CD4-positive, alpha-beta T cell (primary cell): ENCODE data around the gene BCL2L1. TPM values are rescaled to one million over a fixed set of nuclear protein-coding genes. Genes with fewer than 3 reads are reported as not detected.

ENCODE experiments used
- ATAC-seq: fragments of 200-7000 bp; cut with Tn5 transposase; one replicate; pipeline ENCODE4 v1.10.0; 2022; ENCODE audit warnings: mild to moderate bottlenecking; ENCODE audit not compliant: poor library complexity
- CTCF ChIA-PET: fragments of 350-600 bp; sonication (Branson Sonifier 250); formaldehyde crosslinking; loops from one replicate; lab custom pipeline; 2021; ENCODE audit warnings: antibody characterized with exemption, inconsistent platforms; lab: Charles Lee
- POLR2A ChIA-PET: fragments of 350-600 bp; sonication (Branson Sonifier 250); formaldehyde crosslinking; loops from one replicate; lab custom pipeline; 2021; ENCODE audit warnings: antibody characterized with exemption, inconsistent platforms; lab: Charles Lee
- DNase-seq, 14 experiments: peaks; one replicate each; pipeline ENCODE4 v3.0.0-alpha.2; 2013 to 2020; ENCODE audit warnings: mixed read lengths in 2 of 14
- H3K27ac ChIP-seq, 2 donors: one replicate each; pipeline versions ENCODE4 v1.5.1 to v1.7.0; 2013; ENCODE audit warnings: low read length in 2 of 2, low read depth in 1 of 2, mild to moderate bottlenecking in 1 of 2
- H3K27me3 ChIP-seq, 2 experiments: 1 replicate in 1 of 2; 2 replicates in 1 of 2; pipeline versions ENCODE4 v1.6.1 to v1.7.0; 2013; ENCODE audit warnings: low read length in 2 of 2, control low read depth in 1 of 2, mild to moderate bottlenecking in 1 of 2, moderate library complexity in 1 of 2; ENCODE audit not compliant: insufficient read depth in 2 of 2, control insufficient read depth in 1 of 2
- H3K36me3 ChIP-seq: one replicate; pipeline ENCODE4 v1.6.1; 2013; ENCODE audit warnings: low read length, control low read depth; ENCODE audit not compliant: insufficient read depth
- H3K4me1 ChIP-seq: one replicate; pipeline ENCODE4 v1.6.1; 2013; ENCODE audit warnings: low read length, control low read depth; ENCODE audit not compliant: insufficient read depth
- H3K4me3 ChIP-seq: one replicate; pipeline ENCODE4 v1.5.1; 2013; ENCODE audit warnings: mild to moderate bottlenecking, low read length, moderate library complexity
- H3K9me3 ChIP-seq, 2 experiments: 1 replicate in 1 of 2; 2 replicates in 1 of 2; pipeline versions ENCODE4 v1.6.1 to v1.7.0; 2013; ENCODE audit warnings: low read length in 2 of 2, mild to moderate bottlenecking in 2 of 2, control low read depth in 1 of 2, moderate library complexity in 1 of 2; ENCODE audit not compliant: control insufficient read depth in 1 of 2, insufficient read depth in 1 of 2
- H3K27ac Mint-ChIP-seq: one replicate; pipeline ENCODE4 v1.8.0; 2020; ENCODE audit warnings: mixed read lengths
- H3K27me3 Mint-ChIP-seq: one replicate; pipeline ENCODE4 v1.8.0; 2021; ENCODE audit warnings: mixed read lengths
- H3K36me3 Mint-ChIP-seq: one replicate; pipeline ENCODE4 v1.8.0; 2021; ENCODE audit warnings: low read depth, mixed read lengths
- H3K4me1 Mint-ChIP-seq: one replicate; pipeline ENCODE4 v1.8.0; 2021; ENCODE audit warnings: low read depth, mixed read lengths
- H3K4me3 Mint-ChIP-seq: one replicate; pipeline ENCODE4 v1.8.0; 2020; ENCODE audit warnings: mild to moderate bottlenecking, mixed read lengths
- H3K9me3 Mint-ChIP-seq: one replicate; pipeline ENCODE4 v1.8.0; 2020; ENCODE audit warnings: mixed read lengths
- CTCF ChIP-seq: fragments of 200-600 bp; IDR thresholded peaks from one replicate; pipeline ENCODE4 v1.8.0; 2022; ENCODE audit warnings: antibody characterized with exemption, mild to moderate bottlenecking
- intact Hi-C, 2 experiments: fragments of 100-400 bp; cut with DNase I in 1 of 2; cut with micrococcal nuclease in 1 of 2; formaldehyde crosslinking; loops; one replicate each; pipeline versions ENCODE4 v1.15.1 to v1.9.0; 2023 to 2025; cut with DNase I, micrococcal nuclease
- total RNA-seq, 174 experiments: library from RNA in 2 of 174; stranded (reverse) in 2 of 174; gene quantifications; one replicate each; pipeline ENCODE4 v1.2.3 and lab custom pipeline; 2021 to 2026

The BCL2L1 gene
- total RNA-seq, 2 experiments from 2014 or later, result 11.8 to 11.9 TPM

DNA sequence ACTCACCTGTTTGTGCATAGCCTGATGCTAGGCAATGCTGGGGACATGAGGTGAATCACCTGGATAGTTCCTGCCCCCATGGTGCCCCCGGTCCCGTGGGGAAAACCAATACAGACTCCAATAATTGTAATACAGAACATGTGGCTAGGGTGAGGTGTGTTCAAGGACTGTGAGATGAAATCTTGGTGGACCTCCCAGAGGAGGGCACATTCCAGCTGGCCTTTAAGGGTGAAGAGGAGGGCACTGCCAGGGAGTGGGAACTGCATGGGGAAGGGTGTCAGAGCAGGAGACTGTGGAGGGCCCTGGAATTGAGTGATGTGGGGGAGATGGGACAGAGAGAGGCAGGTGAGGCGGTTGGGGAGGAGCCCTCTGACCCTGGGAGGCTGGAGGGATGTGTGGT, 82.4 kb downstream of the BCL2L1 start:
- H3K4me1 Mint-ChIP-seq, result peaks cover 5% of the 10 kb centered on the region
- POLR2A ChIA-PET, result no interaction called here

GRCh38 chr20:31638816-31639215, 83.9 kb downstream of the BCL2L1 start:
- ChIA-PET POLR2A (no interaction called here), CTCF (no interaction called here)
- Mint-ChIP-seq H3K4me1 (peaks cover 5% of the 10 kb centered on the region), H3K27ac (no peak overlapping the region), H3K9me3 (no peaks in the 10 kb centered on the region), H3K27me3 (peaks cover 7% of the 10 kb centered on the region), H3K4me3 (no peak overlapping the region), H3K36me3 (no peaks in the 10 kb centered on the region)
- Histone ChIP-seq H3K27me3 (no peaks in the 10 kb centered on the region), H3K36me3 (no peaks in the 10 kb centered on the region), H3K9me3 (no peaks in the 10 kb centered on the region), H3K27ac (no peak overlapping the region), H3K4me1 (peaks cover 10% of the 10 kb centered on the region), H3K4me3 (no peak overlapping the region)
- intact Hi-C loops, result no loop called here
- TF ChIP-seq CTCF, result no peak
- DNase-seq, result no peak
- ATAC-seq, result no peak

More for the DNA sequence above, 82.4 kb downstream of the BCL2L1 start:
- H3K9me3 ChIP-seq, result no peaks in the 10 kb centered on the region
- Mint-ChIP-seq H3K36me3 (no peaks in the 10 kb centered on the region), H3K9me3 (no peaks in the 10 kb centered on the region), H3K27ac (no peak overlapping the region), H3K4me3 (no peak overlapping the region), H3K27me3 (peaks cover 7% of the 10 kb centered on the region)
- ATAC-seq (no peak), DNase-seq (no peak)
- CTCF ChIA-PET, result no interaction called here
- H3K4me1 ChIP-seq, result peaks cover 7% of the 10 kb centered on the region
- intact Hi-C loops, result no loop called here
- TF ChIP-seq CTCF, result no peak
- H3K27me3 ChIP-seq, result no peaks in the 10 kb centered on the region
- no peaks in the 10 kb centered on the region for H3K36me3 ChIP-seq
- no peak overlapping the region for H3K27ac ChIP-seq
- H3K4me3 ChIP-seq, result no peak overlapping the region

GRCh38 chr20:31638317-31638716, 84.4 kb downstream of the BCL2L1 start:
- Histone ChIP-seq H3K9me3 (no peaks in the 10 kb centered on the region), H3K36me3 (no peaks in the 10 kb centered on the region), H3K27me3 (no peaks in the 10 kb centered on the region), H3K4me3 (no peak overlapping the region), H3K4me1 (peaks cover 9% of the 10 kb centered on the region), H3K27ac (no peak overlapping the region)
- Mint-ChIP-seq H3K36me3 (no peaks in the 10 kb centered on the region), H3K4me1 (peaks cover 5% of the 10 kb centered on the region), H3K4me3 (no peak overlapping the region), H3K27ac (no peak overlapping the region), H3K9me3 (no peaks in the 10 kb centered on the region), H3K27me3 (peaks cover 7% of the 10 kb centered on the region)
- ATAC-seq (no peak), DNase-seq (no peak)
- ChIA-PET POLR2A (no interaction called here), CTCF (no interaction called here)
- intact Hi-C loops, result no loop called here
- TF ChIP-seq CTCF, result no peak
